ENCODE results near the gene KCTD11.

Gene KCTD11

DNA sequence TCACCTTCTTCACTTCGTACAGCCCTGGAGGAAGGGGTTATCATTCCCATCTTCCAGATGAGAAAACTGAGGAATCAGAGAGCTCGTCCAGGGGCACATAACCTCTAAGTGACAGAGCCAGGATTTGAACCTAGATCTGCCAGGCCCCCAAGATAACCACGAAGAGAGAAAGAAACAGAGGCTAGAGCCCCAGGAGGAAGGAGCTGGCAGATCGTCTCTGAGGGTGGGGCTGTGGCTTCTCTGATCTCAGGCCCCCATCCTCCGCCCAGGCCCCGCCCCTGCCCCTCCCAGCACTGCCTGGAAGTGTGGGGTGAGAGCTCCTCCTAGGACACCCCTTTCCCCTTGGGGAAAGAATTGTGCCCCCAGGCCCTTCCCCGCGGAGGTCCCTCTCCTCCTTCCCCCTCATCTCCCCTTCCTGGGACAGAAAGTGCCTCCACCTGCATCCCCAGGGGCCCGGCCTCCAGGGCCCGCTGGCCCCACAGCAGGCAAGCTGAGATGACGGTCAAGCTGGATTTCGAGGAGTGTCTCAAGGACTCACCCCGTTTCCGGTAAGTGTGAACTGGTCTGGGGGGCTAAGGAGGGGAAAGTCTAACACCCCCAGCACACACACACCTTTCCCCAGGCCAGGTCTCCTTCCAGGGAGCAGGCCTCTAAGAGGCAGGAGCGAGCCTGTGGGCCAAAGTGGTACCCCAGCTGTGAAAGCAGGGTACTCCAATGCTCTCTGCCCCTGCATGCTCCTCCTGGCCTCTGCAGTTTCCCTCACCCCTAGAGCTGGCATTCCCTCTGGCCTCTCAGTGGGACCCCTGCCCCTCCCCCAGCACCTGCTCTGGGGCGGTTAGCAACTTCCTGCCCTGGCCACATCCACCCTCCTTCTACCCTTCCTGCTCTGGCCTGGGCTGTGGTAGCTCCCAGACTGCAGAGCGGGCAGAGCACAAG, 15.5 kb upstream of the KCTD11 start, which contains the start of gene ACAP1:
ACAP1 (plus strand) TSS at position 290 of the 936 bp plus-strand sequence; CDS start at position 496, 206 bp downstream.
- Histone ChIP-seq H3K4me3 (peak within 1 kb of the TSS; percentile 18 to 47 (median 33)), H3K27ac (peak within 1 kb of the TSS in 16 of 21 experiments; percentile 6 to 96 (median 73))

- Histone ChIP-seq H3K27ac (peak overlapping the region in 11 of 21 experiments; percentile 43 to 96 (median 81)), H3K4me3 (peak overlapping the region in 6 of 7 experiments; percentile 18 to 47 (median 34))
Measured at GRCh38 chr17:7337600-7337999, 14.4 kb upstream of the KCTD11 start.

DNA sequence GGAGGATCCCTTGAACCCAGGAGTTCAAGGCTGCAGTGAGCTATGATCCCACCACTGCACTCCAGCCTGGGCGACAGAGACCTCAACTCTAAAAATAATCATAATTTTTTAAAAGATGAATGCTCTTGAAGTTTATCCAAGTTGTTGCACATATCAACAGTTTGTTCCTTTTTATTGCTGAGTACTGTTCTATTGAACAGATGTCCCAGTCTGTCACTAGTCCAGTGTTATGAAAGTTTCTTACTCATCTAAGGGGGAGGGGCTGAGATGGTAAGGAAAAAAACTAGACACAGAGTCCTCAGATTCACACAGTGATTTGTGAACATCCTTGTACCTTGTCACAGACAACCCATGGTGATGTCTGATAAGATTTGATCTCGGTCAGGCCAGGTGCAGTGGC, 11.8 kb upstream of the KCTD11 start:
- Histone ChIP-seq H3K27ac (peak overlapping the region in 1 of 21 experiments; percentile 20), H3K4me3 (no peak overlapping the region)

GRCh38 chr17:7341842-7342241, 10.1 kb upstream of the KCTD11 start:
- no peak overlapping the region for H3K4me3 ChIP-seq
- no peak overlapping the region for H3K27ac ChIP-seq

DNA sequence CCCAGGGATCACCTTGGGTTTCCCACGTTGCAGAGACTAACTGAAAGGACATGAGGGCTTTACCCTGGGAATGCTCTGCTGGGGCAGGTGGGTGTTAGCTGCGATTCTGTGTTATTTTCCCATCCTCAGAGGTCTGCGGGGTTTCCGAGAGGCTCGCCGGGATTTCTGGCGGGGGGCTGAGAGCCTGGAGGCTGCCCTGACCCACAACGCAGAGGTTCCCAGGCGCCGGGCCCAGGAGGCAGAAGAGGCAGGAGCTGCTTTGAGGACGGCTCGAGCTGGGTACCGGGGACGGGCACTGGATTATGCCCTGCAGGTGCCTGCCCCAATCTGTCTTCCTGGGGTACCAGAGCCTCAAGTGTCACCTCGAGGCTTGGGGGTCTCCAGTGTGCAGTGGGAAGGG, 8.7 kb upstream of the KCTD11 start:
- Histone ChIP-seq H3K27ac (no peak overlapping the region), H3K4me3 (no peak overlapping the region)

GRCh38 chr17:7346761-7347614, 5.0 kb upstream of the KCTD11 start:
- no peak overlapping the region for H3K4me3 ChIP-seq
- H3K27ac ChIP-seq: no peak overlapping the region

DNA sequence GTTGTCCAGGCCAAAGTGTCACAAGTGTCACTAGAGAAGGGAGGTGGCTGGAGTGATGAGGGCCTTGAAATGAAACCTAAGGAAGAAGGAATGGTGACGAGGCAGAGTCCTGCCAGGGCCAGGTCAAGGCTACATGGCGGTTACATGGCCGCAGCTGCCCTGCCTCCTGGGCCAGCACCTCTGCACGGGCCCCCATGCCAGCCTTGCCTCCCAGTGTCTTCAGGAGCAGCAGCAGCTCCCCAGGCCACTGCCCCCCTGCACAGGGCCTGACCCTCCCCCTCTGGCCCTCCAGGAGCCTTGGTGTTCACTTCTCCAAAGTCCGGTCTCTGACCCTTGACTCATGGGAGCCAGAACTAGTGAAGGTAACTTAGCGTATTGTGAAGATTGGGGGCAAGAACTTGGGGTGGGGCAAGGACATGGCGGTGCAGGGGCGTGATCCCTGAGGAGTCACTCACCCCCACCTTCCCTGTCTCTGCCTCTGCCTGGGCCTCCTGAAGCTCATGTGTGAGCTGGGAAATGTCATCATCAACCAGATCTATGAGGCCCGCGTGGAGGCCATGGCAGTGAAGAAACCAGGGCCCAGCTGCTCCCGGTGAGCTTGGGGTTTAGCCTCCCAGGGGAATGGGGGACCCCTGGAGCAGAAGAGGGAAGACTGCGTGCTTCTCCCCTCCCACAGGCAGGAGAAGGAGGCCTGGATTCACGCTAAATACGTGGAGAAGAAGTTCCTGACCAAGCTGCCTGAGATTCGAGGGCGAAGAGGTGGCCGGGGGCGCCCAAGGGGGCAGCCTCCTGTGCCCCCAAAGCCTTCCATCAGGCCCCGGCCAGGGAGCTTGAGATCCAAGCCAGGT, 4.1 kb upstream of the KCTD11 start:
- Histone ChIP-seq H3K27ac (peak overlapping the region in 5 of 21 experiments; percentile 19 to 38 (median 27)), H3K4me3 (no peak overlapping the region)

- Histone ChIP-seq H3K4me3 (no peak overlapping the region), H3K27ac (peak overlapping the region in 7 of 21 experiments; percentile 19 to 99 (median 97))
Measured at GRCh38 chr17:7348478-7349242, 3.3 kb upstream of the KCTD11 start.

DNA sequence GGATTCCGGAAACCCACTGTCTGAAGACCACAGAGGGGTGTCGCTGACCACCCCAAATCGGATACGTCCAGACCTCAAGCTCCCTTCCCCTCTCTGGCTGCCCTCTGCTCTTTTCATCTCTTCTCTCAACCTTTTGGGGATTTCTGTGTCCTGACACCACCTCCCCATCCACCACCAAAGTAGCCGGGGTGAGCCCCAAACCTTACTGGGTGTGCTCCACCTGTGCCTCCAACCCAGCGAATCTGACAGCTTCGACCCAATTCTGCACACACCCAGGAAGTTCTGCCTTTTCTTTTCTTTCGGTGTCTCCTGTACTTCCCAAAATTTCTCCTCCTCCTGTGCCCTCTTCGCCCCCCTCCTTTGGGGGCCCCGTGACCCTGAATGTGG, 534 bp downstream of the KCTD11 start:
- Histone ChIP-seq H3K27ac (peak overlapping the region; percentile 78 to 99 (median 96)), H3K4me3 (peak overlapping the region; percentile 46 to 81 (median 68))

DNA sequence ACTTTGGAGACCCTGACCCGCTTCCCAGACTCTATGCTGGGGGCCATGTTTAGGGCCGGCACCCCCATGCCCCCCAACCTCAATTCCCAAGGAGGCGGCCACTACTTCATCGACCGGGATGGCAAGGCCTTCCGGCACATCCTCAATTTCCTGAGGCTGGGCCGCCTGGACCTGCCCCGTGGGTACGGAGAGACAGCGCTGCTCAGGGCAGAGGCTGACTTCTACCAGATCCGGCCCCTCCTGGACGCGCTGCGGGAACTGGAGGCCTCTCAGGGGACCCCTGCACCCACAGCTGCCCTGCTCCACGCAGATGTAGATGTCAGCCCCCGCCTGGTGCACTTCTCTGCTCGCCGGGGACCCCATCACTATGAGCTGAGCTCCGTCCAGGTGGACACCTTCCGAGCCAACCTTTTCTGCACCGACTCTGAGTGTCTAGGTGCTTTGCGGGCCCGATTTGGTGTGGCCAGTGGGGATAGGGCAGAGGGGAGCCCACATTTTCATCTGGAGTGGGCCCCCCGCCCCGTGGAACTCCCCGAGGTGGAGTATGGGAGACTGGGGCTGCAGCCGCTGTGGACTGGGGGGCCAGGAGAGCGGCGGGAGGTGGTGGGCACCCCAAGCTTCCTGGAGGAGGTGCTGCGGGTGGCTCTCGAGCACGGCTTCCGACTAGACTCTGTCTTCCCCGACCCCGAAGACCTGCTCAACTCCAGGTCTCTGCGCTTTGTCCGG, 1.1 kb downstream of the KCTD11 start:
- peak overlapping the region; percentile 78 to 99 (median 96) for H3K27ac ChIP-seq
- peak overlapping the region; percentile 46 to 81 (median 68) for H3K4me3 ChIP-seq

- peak overlapping the region in 20 of 21 experiments; percentile 80 to 99 (median 96) for H3K27ac ChIP-seq
- peak overlapping the region in 4 of 7 experiments; percentile 6 to 68 (median 52) for H3K4me3 ChIP-seq
Measured at GRCh38 chr17:7354262-7354843, 2.4 kb downstream of the KCTD11 start.

- H3K4me3 ChIP-seq: peak within 1 kb of the TSS in 5 of 7 experiments; percentile 6 to 68 (median 58)
- peak within 1 kb of the TSS in 20 of 21 experiments; percentile 80 to 99 (median 96) for H3K27ac ChIP-seq
Measured at GRCh38 chr17:7355053-7355452, 3.1 kb downstream of the KCTD11 start, which contains the start of gene TMEM95. TSS of gene TMEM95 (plus strand) at chr17:7355156. CDS start at chr17:7355205, 49 bp downstream.

- Histone ChIP-seq H3K4me3 (no peak overlapping the region), H3K27ac (peak overlapping the region in 20 of 21 experiments; percentile 6 to 99 (median 86))
Measured at GRCh38 chr17:7355573-7355972, 3.6 kb downstream of the KCTD11 start.

DNA sequence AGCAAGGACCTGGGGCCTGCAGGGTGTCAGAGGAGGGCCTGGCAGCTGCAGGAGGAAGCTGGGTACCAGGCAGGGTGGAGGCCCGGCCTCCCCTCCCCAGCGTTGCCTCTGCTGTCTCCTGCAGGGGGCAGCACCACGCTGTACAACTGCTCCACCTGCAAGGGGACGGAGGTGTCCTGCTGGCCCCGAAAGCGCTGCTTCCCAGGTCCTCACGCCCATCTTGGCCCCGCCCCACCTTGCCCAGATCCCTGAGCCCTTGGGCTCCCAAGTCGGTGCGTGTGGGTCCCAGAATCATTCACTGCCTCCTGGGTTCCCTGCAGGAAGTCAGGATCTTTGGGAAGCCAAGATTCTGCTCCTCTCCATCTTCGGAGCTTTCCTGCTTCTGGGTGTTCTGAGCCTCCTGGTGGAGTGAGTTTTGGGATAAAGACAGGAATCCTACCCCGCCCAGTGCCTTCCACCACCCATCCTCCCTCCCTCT, 4.1 kb downstream of the KCTD11 start:
- H3K27ac ChIP-seq: peak overlapping the region in 20 of 21 experiments; percentile 27 to 99 (median 82)
- peak overlapping the region in 1 of 7 experiments; percentile 10 for H3K4me3 ChIP-seq

GRCh38 chr17:7356756-7357155, 4.8 kb downstream of the KCTD11 start:
- H3K27ac ChIP-seq: peak overlapping the region in 20 of 21 experiments; percentile 28 to 99 (median 86)
- no peak overlapping the region for H3K4me3 ChIP-seq

GRCh38 chr17:7357381-7357780, 5.4 kb downstream of the KCTD11 start:
- no peak overlapping the region for H3K4me3 ChIP-seq
- H3K27ac ChIP-seq: peak overlapping the region in 19 of 21 experiments; percentile 18 to 99 (median 75)

GRCh38 chr17:7361906-7362305, 9.9 kb downstream of the KCTD11 start:
- no peak overlapping the region for H3K27ac ChIP-seq
- no peak overlapping the region for H3K4me3 ChIP-seq
